ENCODE measurements around the gene SP8. TPM values are rescaled to one million over a fixed set of nuclear protein-coding genes. Genes with fewer than 3 reads are reported as not detected.
"Not testable (repeated sequence)": the region's sequence is repeated elsewhere in the genome, so short reads cannot be mapped to it uniquely, and the experiment has no call there.

Gene SP8
- not detected in 2 replicates for total RNA-seq
- long read RNA-seq, result 0 reads

GRCh38 chr7:20786779-20787659 lies at the start of gene SP8:
Gene SP8 (minus strand): TSS chr7:20786886. CDS start chr7:20786798, 88 bp downstream.
- peak within 1 kb of the TSS; percentile 66 for H3K4me3 Mint-ChIP-seq (ENCODE audit: unreplicated experiment)
- TF ChIP-seq, protein P1, sequence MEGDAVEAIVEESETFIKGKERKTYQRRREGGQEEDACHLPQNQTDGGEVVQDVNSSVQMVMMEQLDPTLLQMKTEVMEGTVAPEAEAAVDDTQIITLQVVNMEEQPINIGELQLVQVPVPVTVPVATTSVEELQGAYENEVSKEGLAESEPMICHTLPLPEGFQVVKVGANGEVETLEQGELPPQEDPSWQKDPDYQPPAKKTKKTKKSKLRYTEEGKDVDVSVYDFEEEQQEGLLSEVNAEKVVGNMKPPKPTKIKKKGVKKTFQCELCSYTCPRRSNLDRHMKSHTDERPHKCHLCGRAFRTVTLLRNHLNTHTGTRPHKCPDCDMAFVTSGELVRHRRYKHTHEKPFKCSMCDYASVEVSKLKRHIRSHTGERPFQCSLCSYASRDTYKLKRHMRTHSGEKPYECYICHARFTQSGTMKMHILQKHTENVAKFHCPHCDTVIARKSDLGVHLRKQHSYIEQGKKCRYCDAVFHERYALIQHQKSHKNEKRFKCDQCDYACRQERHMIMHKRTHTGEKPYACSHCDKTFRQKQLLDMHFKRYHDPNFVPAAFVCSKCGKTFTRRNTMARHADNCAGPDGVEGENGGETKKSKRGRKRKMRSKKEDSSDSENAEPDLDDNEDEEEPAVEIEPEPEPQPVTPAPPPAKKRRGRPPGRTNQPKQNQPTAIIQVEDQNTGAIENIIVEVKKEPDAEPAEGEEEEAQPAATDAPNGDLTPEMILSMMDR (IDR thresholded peaks at IDR 0.05), result no peak
- H3K9me3 Mint-ChIP-seq (ENCODE audit: unreplicated experiment), result no peaks in the 10 kb centered on the region
- H3K36me3 Mint-ChIP-seq (ENCODE audit: unreplicated experiment), result no peaks in the 10 kb centered on the region
- peaks cover 80% of the 10 kb centered on the region for H3K27me3 Mint-ChIP-seq (ENCODE audit: unreplicated experiment)
- no peak within 1 kb of the TSS for H3K27ac Mint-ChIP-seq (ENCODE audit: unreplicated experiment)
- H3K4me1 Mint-ChIP-seq (ENCODE audit: unreplicated experiment), result peaks cover 27% of the 10 kb centered on the region
- DNase-seq (ENCODE audit: extremely low spot score, unreplicated experiment), result no peak

DNA sequence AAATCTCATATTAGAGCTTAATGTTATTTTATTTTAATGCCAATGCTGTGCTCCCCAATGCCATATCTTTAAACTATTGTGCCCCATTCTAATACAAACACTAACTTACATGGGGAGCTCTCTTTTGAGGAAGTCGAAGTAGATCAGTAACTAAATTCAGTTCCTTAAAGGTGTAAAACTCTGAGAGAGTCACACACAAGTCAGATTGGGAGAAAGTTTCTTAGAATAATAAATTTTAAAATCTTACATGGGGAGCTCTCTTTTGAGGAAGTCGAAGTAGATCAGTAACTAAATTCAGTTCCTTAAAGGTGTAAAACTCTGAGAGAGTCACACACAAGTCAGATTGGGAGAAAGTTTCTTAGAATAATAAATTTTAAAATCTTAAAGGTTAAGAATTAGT lies 49.7 kb upstream of the SP8 start:
- H3K9me3 Mint-ChIP-seq (ENCODE audit: unreplicated experiment), result peaks cover 20% of the 10 kb centered on the region
- H3K4me3 Mint-ChIP-seq (ENCODE audit: unreplicated experiment); DNase-seq (ENCODE audit: extremely low spot score, unreplicated experiment); H3K27ac Mint-ChIP-seq (ENCODE audit: unreplicated experiment); H3K27me3 Mint-ChIP-seq (ENCODE audit: unreplicated experiment); H3K4me1 Mint-ChIP-seq (ENCODE audit: unreplicated experiment); H3K36me3 Mint-ChIP-seq (ENCODE audit: unreplicated experiment): not testable (repeated sequence)

DNA sequence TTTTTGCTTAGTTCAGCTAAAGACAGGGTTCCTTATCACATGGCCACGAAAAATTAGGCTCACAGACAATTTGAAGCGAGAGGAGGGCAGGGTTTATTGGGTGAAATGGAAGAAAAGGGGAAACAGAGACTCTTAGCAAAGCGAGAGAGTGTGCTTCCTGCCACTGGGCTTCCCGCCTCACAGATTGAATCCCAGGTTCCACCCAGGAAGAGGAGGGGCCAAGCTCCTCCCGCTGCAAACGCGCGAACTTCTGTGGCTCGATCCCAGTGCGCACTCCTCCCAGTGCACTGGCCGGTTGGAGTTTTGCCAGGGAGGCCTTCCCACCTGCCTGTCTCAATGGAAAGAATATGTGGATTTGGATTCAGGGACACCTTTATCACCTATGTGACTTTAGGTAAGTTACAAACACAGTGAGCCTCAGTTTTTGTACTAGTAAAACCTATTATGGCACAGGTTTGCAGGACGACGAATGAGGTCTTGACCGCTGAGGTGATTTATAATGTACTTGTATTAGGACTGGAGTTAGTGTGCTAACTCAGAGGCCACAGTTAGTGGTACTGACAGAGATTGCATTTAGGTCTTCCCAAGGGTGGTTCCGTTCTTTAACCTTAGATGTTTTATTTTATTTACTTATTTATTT lies 48.5 kb upstream of the SP8 start:
- no peaks in the 10 kb centered on the region for H3K4me1 Mint-ChIP-seq (ENCODE audit: unreplicated experiment)
- H3K36me3 Mint-ChIP-seq (ENCODE audit: unreplicated experiment), result no peaks in the 10 kb centered on the region
- H3K4me3 Mint-ChIP-seq (ENCODE audit: unreplicated experiment), result no peak overlapping the region
- TF ChIP-seq, protein P1 (IDR thresholded peaks at IDR 0.05), result no peak
- no peaks in the 10 kb centered on the region for H3K27me3 Mint-ChIP-seq (ENCODE audit: unreplicated experiment)
- H3K27ac Mint-ChIP-seq (ENCODE audit: unreplicated experiment), result no peak overlapping the region
- H3K9me3 Mint-ChIP-seq (ENCODE audit: unreplicated experiment), result peaks cover 19% of the 10 kb centered on the region
- no peak for DNase-seq (ENCODE audit: extremely low spot score, unreplicated experiment)

GRCh38 chr7:20834656-20835055 lies 48.0 kb upstream of the SP8 start:
- H3K27ac Mint-ChIP-seq (ENCODE audit: unreplicated experiment), result no peak overlapping the region
- DNase-seq (ENCODE audit: extremely low spot score, unreplicated experiment), result no peak
- no peaks in the 10 kb centered on the region for H3K4me1 Mint-ChIP-seq (ENCODE audit: unreplicated experiment)
- H3K27me3 Mint-ChIP-seq (ENCODE audit: unreplicated experiment), result no peaks in the 10 kb centered on the region
- H3K4me3 Mint-ChIP-seq (ENCODE audit: unreplicated experiment), result no peak overlapping the region
- peaks cover 18% of the 10 kb centered on the region for H3K9me3 Mint-ChIP-seq (ENCODE audit: unreplicated experiment)
- TF ChIP-seq, protein P1 (IDR thresholded peaks at IDR 0.05), result no peak
- H3K36me3 Mint-ChIP-seq (ENCODE audit: unreplicated experiment), result no peaks in the 10 kb centered on the region

- no peak overlapping the region for H3K27ac Mint-ChIP-seq (ENCODE audit: unreplicated experiment)
- no peaks in the 10 kb centered on the region for H3K36me3 Mint-ChIP-seq (ENCODE audit: unreplicated experiment)
- TF ChIP-seq, protein P1 (IDR thresholded peaks at IDR 0.05), result no peak
- no peak overlapping the region for H3K4me3 Mint-ChIP-seq (ENCODE audit: unreplicated experiment)
- H3K27me3 Mint-ChIP-seq (ENCODE audit: unreplicated experiment), result no peaks in the 10 kb centered on the region
- DNase-seq (ENCODE audit: extremely low spot score, unreplicated experiment), result no peak
- H3K4me1 Mint-ChIP-seq (ENCODE audit: unreplicated experiment), result no peaks in the 10 kb centered on the region
- peaks cover 12% of the 10 kb centered on the region for H3K9me3 Mint-ChIP-seq (ENCODE audit: unreplicated experiment)
Observed at GRCh38 chr7:20831956-20832355, 45.3 kb upstream of the SP8 start.
